Karpas-422 (cell line): ENCODE measurements around the gene USO1. TPM values are rescaled to one million over a fixed set of nuclear protein-coding genes. Genes with fewer than 3 reads are reported as not detected.
"Not testable (repeated sequence)": the region's sequence is repeated elsewhere in the genome, so short reads cannot be mapped to it uniquely, and the experiment has no call there.

ENCODE experiments used
- DNase-seq: peaks from one replicate; pipeline ENCODE4 v3.0.0-alpha.2; 2015
- H2AFZ ChIP-seq: fragments of 200-600 bp; sonication (generic); 2 replicates; pipeline ENCODE4 v1.6.1; 2014; ENCODE audit warnings: antibody characterized with exemption, low read length, mixed read lengths
- H3K27ac ChIP-seq: fragments of 200-600 bp; sonication (generic); 2 replicates; pipeline ENCODE4 v1.5.1; 2014; ENCODE audit warnings: mild to moderate bottlenecking, low read length, moderate library complexity
- H3K27me3 ChIP-seq: fragments of 200-600 bp; sonication (generic); 2 replicates; pipeline ENCODE4 v1.6.1; 2014; ENCODE audit warnings: low read length, mixed read lengths
- H3K36me3 ChIP-seq: fragments of 200-600 bp; sonication (generic); 2 replicates; pipeline ENCODE4 v1.6.1; 2014; ENCODE audit warnings: low read length, mixed read lengths; ENCODE audit not compliant: insufficient read depth
- H3K4me1 ChIP-seq: fragments of 200-600 bp; sonication (generic); 2 replicates; pipeline ENCODE4 v1.6.1; 2014; ENCODE audit warnings: mild to moderate bottlenecking, low read length, mixed read lengths
- H3K4me2 ChIP-seq: fragments of 200-600 bp; sonication (generic); 2 replicates; pipeline ENCODE4 v1.6.1; 2014; ENCODE audit warnings: low read length, low read depth, mild to moderate bottlenecking; ENCODE audit not compliant: poor library complexity, severe bottlenecking
- H3K4me3 ChIP-seq: fragments of 200-600 bp; sonication (generic); 2 replicates; pipeline ENCODE4 v1.5.1; 2014; ENCODE audit warnings: mild to moderate bottlenecking, antibody characterized with exemption, low read length, mixed read lengths
- H3K79me2 ChIP-seq: fragments of 200-600 bp; sonication (generic); 2 replicates; pipeline ENCODE4 v1.6.1; 2014; ENCODE audit warnings: mild to moderate bottlenecking, low read length, mixed read lengths
- H3K9ac ChIP-seq: fragments of 200-600 bp; sonication (generic); 2 replicates; pipeline ENCODE4 v1.6.0; 2014; ENCODE audit warnings: low read length
- H3K9me2 ChIP-seq: fragments of 200-600 bp; sonication (generic), shearing (Covaris generic); replicated peaks from 2 replicates; pipeline ENCODE4 v1.6.0; 2014; ENCODE audit warnings: mild to moderate bottlenecking, low read length, moderate library complexity; ENCODE audit not compliant: insufficient read depth
- H3K9me3 ChIP-seq: fragments of 300-700, 200-600 bp; sonication (generic); 2 replicates; pipeline ENCODE4 v1.6.1; 2014; ENCODE audit warnings: low read length, mixed read lengths
- H4K20me1 ChIP-seq: fragments of 200-600 bp; sonication (generic); 2 replicates; pipeline ENCODE4 v1.6.1; 2014; ENCODE audit warnings: mild to moderate bottlenecking, antibody characterized with exemption, low read length, low read depth; ENCODE audit not compliant: insufficient read depth
- total RNA-seq: library from RNA; depleted of rRNA; stranded (reverse); fragments of >200 nt; shearing (Covaris generic); gene quantifications from 2 replicates; pipeline ENCODE4 v1.2.3, GENCODE V29; 2014; ENCODE audit warnings: low replicate concordance

The USO1 gene
- total RNA-seq, 1 experiment from 2014 or later = 26.2 TPM

DNA sequence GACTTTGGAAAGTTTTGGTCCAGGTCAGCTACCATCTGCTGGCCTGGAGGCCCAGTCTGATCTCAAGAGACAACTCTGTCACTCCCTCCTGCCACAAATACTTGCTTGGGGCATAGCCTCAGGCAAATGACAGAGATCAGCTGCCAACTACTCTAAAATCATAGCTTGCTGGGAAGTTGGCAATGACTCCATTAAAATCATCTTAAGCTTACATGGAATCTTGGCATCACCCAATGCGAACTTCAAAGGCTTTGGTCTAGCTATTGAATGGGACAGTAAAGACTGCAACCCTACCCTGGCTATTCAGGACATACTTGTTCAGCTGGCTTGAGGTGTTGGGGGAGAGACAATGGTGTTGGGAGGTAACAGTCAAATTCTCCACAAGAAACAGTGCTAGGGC, 7.0 kb upstream of the USO1 start:
- Histone ChIP-seq H3K9me2 (no peaks in the 10 kb centered on the region), H3K4me2 (no peak overlapping the region), H3K27me3 (no peaks in the 10 kb centered on the region), H2AFZ (no peak overlapping the region), H4K20me1 (no peaks in the 10 kb centered on the region), H3K4me3 (no peak overlapping the region), H3K9me3 (no peaks in the 10 kb centered on the region), H3K36me3 (no peaks in the 10 kb centered on the region), H3K9ac (no peak overlapping the region), H3K4me1 (peaks cover 14% of the 10 kb centered on the region), H3K79me2 (no peaks in the 10 kb centered on the region), H3K27ac (no peak overlapping the region)
- no peak for DNase-seq

DNA sequence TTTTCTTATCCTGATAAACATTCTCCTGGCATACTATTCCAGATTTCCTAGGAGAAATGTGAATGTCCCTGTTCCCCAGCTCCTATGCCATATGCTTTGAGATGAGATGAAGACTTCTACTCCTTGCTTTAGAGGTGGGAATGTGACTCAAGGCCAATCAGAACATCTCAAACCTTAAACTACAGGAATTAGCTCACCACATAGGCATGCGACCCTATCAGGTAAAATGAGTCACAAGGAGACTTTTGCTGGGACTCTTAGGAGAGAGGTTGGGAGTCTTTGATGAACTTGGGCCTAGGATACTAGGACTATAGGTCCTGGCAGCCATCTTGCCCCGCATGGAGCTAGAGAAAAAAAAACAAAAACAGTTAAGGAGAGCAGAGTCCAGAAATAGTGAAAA, 5.8 kb upstream of the USO1 start:
- H3K27me3 ChIP-seq = no peaks in the 10 kb centered on the region
- no peak overlapping the region for H2AFZ ChIP-seq
- H4K20me1 ChIP-seq = 0 out of 2 replicates have a peak, but pooled peaks cover 3% of the 10 kb centered on the region
- H3K27ac ChIP-seq = no peak overlapping the region
- H3K4me1 ChIP-seq = peaks cover 21% of the 10 kb centered on the region
- no peak for DNase-seq
- H3K9me3 ChIP-seq = no peaks in the 10 kb centered on the region
- H3K79me2 ChIP-seq = no peaks in the 10 kb centered on the region
- no peak overlapping the region for H3K4me3 ChIP-seq
- H3K4me2 ChIP-seq = no peak overlapping the region
- H3K9me2 ChIP-seq = no peaks in the 10 kb centered on the region
- no peak overlapping the region for H3K9ac ChIP-seq
- no peaks in the 10 kb centered on the region for H3K36me3 ChIP-seq

GRCh38 chr4:75722417-75722816, 2.0 kb upstream of the USO1 start:
- Histone ChIP-seq H3K4me1 (peaks cover 46% of the 10 kb centered on the region), H3K4me3 (no peak overlapping the region), H3K27ac (no peak overlapping the region), H4K20me1 (0 out of 2 replicates have a peak, but pooled peaks cover 3% of the 10 kb centered on the region), H3K27me3 (no peaks in the 10 kb centered on the region), H3K9me3 (no peaks in the 10 kb centered on the region), H3K4me2 (no peak overlapping the region), H3K36me3 (no peaks in the 10 kb centered on the region), H3K9ac (no peak overlapping the region), H3K79me2 (peaks cover 29% of the 10 kb centered on the region), H3K9me2 (no peaks in the 10 kb centered on the region), H2AFZ (no peak overlapping the region)
- no peak for DNase-seq

- H3K9me3 ChIP-seq = no peaks in the 10 kb centered on the region
- H2AFZ ChIP-seq = peak overlapping the region; percentile 73; the same call in 1 of the 2 replicates
- H3K9me2 ChIP-seq = no peaks in the 10 kb centered on the region
- peaks cover 39% of the 10 kb centered on the region for H3K79me2 ChIP-seq
- H3K36me3 ChIP-seq = no peaks in the 10 kb centered on the region
- peak overlapping the region; percentile 68; the same call in 1 of the 2 replicates for H3K27ac ChIP-seq
- peak overlapping the region; percentile 66 for H3K4me3 ChIP-seq
- H3K9ac ChIP-seq = peak overlapping the region; percentile 65
- peak overlapping the region; percentile 78 for H3K4me2 ChIP-seq
- no peak for DNase-seq
- H3K27me3 ChIP-seq = no peaks in the 10 kb centered on the region
- H4K20me1 ChIP-seq = 0 out of 2 replicates have a peak, but pooled peaks cover 3% of the 10 kb centered on the region
- H3K4me1 ChIP-seq = peaks cover 46% of the 10 kb centered on the region
Measured at GRCh38 chr4:75723163-75724065, 963 bp upstream of the USO1 start.

- H3K79me2 ChIP-seq = peaks cover 56% of the 10 kb centered on the region
- 0 out of 2 replicates have a peak, but pooled peaks cover 3% of the 10 kb centered on the region for H4K20me1 ChIP-seq
- H3K4me3 ChIP-seq = peak overlapping the region; percentile 82
- H2AFZ ChIP-seq = peak overlapping the region; percentile 69; the same call in 1 of the 2 replicates
- peak overlapping the region; percentile 85 for H3K9ac ChIP-seq
- DNase-seq = peak; percentile 80
- H3K27me3 ChIP-seq = no peaks in the 10 kb centered on the region
- peaks cover 36% of the 10 kb centered on the region for H3K4me1 ChIP-seq
- no peaks in the 10 kb centered on the region for H3K36me3 ChIP-seq
- peak overlapping the region; percentile 79 for H3K4me2 ChIP-seq
- no peaks in the 10 kb centered on the region for H3K9me3 ChIP-seq
- H3K27ac ChIP-seq = peak overlapping the region; percentile 41
- no peaks in the 10 kb centered on the region for H3K9me2 ChIP-seq
Measured at GRCh38 chr4:75724867-75725724, 719 bp downstream of the USO1 start.

- H3K79me2 ChIP-seq = peaks cover 64% of the 10 kb centered on the region
- peak overlapping the region; percentile 79 for H3K4me2 ChIP-seq
- not testable (repeated sequence) for H2AFZ ChIP-seq, H3K9me2 ChIP-seq, H3K27ac ChIP-seq, H3K36me3 ChIP-seq, H3K9me3 ChIP-seq, H4K20me1 ChIP-seq, DNase-seq, H3K27me3 ChIP-seq
- H3K4me1 ChIP-seq = peaks cover 36% of the 10 kb centered on the region
- H3K4me3 ChIP-seq = peak overlapping the region; percentile 82
- peak overlapping the region; percentile 85 for H3K9ac ChIP-seq
Measured at GRCh38 chr4:75725942-75726538, 1.7 kb downstream of the USO1 start.

DNA sequence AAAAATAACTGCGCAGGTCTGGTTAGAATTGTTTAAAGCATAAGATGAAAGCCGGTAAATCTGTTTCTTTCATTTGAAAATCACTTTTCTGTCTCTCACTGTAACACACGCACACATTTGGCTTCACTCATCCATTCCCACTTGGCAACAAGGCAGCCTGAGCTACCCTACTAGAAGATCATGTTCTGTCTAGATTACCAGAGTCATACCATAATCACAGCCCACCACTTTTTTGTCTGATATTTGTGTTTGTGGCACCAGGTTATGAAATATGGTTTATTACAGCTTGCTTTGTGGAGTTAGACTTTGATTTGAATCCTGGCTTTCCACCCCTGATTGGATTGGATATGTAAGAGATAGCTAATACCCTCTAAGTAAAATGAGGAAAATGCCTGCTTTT, 2.2 kb downstream of the USO1 start:
- Histone ChIP-seq H3K4me1 (peaks cover 36% of the 10 kb centered on the region), H3K27me3 (no peaks in the 10 kb centered on the region), H3K27ac (peak overlapping the region; percentile 15; the same call in 1 of the 2 replicates), H2AFZ (no peak overlapping the region), H3K9me3 (no peaks in the 10 kb centered on the region), H3K9ac (peak overlapping the region; percentile 51), H4K20me1 (0 out of 2 replicates have a peak, but pooled peaks cover 3% of the 10 kb centered on the region), H3K4me2 (peak overlapping the region; percentile 79), H3K9me2 (no peaks in the 10 kb centered on the region), H3K36me3 (peaks cover under 1% of the 10 kb centered on the region; the same call in 1 of the 2 replicates), H3K4me3 (peak overlapping the region; percentile 43; the same call in 1 of the 2 replicates), H3K79me2 (peaks cover 68% of the 10 kb centered on the region)
- DNase-seq = no peak
